HG03064 (cell line): ENCODE results near the gene ITPR3.

Source experiments
- ATAC-seq: cut with Tn5 transposase; IDR thresholded peaks from one replicate; pipeline ENCODE4 v1.9.1; 2021; ENCODE audit warnings: low read depth; ENCODE audit not compliant: unreplicated experiment

ITPR3 gene

DNA sequence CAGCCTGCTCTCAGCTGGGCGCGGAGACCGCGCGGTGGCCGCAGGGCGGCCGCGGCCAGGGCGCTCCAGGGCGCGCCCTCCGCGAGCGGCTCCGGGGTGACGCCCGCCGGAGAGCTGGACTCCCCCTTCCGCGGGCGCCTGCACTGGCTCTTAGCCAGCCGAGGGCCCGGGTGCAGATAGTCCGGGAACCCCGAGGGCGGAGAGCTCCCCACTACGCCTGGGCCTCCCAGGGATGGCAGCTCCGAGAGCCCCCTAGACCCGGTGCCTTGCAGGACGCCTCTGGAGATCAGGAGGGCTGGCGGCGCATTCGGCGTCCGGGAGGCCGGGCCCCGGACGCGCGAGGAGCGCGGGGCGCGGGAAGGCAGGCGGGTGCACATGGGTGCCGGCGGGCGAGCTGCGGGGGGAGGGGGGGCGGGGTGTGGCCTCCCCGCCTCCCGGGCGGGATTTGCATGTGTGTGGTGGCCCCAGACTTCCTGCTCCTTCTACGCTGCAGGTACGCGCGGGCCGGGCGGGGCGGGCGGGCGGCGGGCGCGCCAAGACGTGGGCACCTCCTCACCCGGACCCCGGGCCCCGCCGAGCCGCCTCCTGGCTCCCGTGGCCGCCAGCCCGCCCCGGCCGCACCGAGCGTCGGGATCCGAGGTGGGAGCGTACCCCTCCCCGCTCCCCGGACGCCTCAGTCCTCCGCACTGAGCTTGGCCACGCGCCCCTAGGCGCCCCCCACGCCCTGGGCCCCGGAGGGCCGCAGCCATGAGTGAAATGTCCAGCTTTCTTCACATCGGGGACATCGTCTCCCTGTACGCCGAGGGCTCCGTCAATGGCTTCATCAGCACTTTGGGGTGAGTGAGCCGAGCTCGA, at the start of gene ITPR3:
ITPR3 (plus strand) TSS at position 467 of the 855 bp plus-strand sequence; CDS start at position 748, 281 bp downstream.
- ATAC-seq, result peak; percentile 69

GRCh38 chr6:33571637-33572316, 49.3 kb upstream of the ITPR3 start:
- ATAC-seq, result no peak

- ATAC-seq, result no peak
Observed at GRCh38 chr6:33575211-33575610, 45.9 kb upstream of the ITPR3 start.

GRCh38 chr6:33576668-33577067, 44.5 kb upstream of the ITPR3 start:
- ATAC-seq, result no peak

- ATAC-seq, result no peak
Observed at GRCh38 chr6:33577106-33577535, 44.0 kb upstream of the ITPR3 start.

GRCh38 chr6:33577718-33578117, 43.4 kb upstream of the ITPR3 start:
- ATAC-seq, result no peak

- ATAC-seq, result no peak
Observed at GRCh38 chr6:33578164-33578563, 43.0 kb upstream of the ITPR3 start.

GRCh38 chr6:33578588-33579011, 42.5 kb upstream of the ITPR3 start:
- ATAC-seq, result no peak

DNA sequence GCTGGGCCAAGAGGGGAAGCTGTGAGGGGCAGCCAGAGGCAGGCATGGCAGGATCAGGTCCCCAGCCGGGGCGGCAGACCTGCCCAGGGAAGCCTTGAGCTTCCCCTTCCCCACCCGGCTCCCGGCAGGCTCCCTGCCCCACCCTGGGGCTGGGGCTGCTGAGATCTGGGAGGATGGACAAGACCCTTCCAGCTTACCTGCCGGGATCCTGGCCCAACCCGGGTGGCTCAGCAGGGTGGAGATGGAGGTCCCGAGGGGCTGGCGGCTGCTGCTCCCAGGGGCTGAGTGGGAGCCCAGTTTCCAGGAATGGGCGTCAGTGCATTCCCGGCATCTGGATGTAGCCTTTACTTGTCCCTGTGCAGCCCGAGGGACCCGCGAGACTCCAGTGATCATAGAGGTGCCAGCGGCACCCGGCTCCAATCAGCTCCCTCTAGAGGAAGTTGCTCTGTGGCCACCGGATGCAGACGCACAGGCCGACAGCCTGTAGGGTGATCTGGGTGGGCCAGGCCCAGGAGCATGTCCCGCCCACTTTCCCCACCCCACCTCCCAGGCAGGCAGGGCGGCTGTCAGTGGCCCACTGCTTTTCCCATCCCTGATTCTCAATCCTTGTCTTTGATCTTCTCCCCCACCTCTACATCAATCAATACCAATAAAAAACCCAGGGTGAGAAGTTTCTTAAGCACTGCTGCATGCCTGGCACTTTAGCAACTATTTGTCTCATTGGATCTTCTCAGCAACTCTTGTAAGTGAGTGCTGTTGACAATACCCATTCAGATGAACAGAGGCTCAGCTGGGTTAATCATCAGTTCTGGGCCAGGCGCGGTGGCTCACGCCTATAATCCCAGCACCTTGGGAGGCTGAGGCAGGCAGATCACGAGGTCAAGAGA, 41.1 kb upstream of the ITPR3 start, which contains the start of gene BAK1:
BAK1 (minus strand) TSS at position 449 of the 887 bp plus-strand sequence. CDS start 2,672 bp downstream, outside the sequence.
- peak; percentile 81 for ATAC-seq

DNA sequence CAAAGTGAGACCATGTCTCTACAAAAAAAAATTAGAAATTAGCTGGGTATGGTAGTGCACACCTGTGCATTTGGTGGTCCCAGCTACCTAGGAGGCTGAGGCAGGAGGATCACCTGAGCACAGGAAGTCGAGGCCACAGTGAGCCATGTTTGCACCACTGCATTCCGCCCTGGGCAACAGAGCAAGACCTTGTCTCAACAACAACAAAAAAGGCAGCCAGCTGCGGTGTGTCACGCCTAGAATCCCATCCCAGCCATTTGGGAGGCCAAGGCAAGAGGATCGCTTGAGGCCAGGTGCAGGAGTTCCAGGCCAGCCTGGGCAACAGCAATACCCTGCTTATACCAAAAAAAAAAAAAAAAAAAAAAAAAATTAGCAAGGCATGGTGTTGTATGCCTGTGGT, 39.9 kb upstream of the ITPR3 start:
- no peak for ATAC-seq

DNA sequence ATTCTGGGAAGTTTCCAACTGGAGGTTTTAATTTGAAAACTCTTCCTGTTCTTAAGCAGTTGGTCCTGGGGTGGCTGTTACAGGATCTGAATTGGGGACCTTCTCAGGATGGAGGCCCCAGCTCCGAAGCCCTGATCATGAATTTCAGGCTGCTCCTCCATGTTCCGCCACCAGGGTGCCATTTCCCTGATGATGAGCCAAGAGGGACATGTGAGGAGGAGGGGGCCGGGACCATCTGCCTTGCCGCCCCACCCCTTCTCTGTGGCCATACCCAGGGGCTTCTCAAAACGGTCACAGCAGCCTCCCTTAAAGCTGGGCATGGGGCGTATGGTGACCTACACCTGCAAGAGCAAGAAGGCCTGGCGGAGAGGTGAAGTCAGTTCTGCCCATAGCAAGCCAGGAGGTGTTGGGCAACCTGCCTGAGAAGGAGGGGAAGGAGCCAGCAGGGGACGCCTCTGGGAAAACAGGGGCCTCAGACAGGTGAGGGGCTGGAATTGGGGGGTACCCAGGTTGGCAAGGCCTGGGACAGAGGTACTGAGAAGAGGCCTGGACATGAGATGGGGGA, 37.4 kb upstream of the ITPR3 start:
- no peak for ATAC-seq

GRCh38 chr6:33584700-33585402, 36.3 kb upstream of the ITPR3 start:
- no peak for ATAC-seq

DNA sequence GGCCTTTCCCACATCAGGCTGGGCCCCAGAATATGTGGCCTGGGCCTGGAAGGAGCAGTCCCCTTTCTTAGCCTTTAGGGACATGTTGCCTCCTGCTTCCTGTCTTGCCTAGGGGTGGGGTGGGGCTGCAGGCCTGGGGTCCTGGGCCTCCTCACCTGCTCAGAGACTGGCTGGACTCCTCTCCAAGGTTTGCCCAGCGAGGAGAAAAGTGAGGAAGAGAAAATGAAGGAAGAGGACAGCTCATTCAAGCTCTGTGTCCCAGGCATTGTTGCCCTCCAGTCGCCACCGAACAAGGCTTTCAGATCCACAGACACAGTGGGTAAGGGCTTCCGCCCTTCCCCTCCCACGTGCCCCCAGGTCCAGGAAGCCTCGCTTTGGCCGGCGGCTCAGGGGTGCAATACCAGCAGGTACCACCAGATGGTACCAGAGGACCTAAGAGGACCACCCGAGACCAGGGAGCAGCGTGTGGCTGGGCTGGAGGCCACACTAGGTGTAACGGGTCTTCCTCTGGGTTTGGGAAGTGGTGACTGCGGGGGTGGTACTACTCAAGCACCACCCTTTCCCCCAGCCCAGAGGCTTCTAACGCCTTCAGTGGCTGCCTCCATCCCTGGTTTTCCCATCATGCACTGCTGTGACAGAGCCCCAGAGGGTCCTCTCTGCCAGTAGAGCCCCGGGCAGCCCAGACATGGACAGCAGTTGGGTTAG, 35.6 kb upstream of the ITPR3 start:
- no peak for ATAC-seq

- ATAC-seq, result no peak
Observed at GRCh38 chr6:33586108-33586640, 34.9 kb upstream of the ITPR3 start.

DNA sequence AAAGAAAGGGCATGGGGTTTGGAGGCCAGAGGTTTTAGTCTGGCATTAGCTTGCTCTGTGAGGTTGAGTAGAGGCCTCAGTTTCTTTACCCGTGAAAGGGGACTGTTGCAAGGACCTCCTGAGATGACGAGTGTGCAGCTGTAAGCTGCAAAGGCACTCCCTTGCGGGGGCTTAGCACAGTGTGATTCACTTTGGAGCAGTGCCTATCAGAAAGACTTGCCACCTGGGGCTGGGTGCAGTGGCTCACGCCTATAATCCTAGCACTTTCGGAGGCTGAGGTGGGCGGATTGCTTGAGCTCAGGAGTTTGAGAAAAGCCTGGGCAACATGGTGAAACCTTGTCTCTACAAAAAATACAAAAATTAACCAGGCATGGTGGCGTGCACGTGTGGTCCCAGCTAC, 33.6 kb upstream of the ITPR3 start:
- ATAC-seq, result no peak

DNA sequence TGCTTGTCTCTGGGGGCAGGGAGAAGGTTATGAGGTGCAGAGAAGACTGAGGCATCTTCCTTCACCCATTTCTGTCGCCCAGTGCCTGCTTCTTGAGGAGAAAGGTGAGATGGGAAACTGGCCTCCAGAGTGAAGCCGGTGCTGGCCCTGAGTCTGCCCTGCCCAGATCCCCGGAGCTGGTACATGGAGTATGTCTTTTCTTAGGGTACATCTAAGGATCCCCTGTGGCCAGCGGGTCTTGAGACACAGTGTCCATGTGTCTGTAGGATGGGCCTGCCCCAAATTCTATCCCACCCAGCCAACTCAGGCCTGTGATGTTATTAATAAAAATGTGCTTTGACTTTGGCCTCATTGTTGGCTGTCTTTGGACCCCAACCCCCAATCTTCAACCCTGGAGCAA, 32.2 kb upstream of the ITPR3 start:
- no peak for ATAC-seq

DNA sequence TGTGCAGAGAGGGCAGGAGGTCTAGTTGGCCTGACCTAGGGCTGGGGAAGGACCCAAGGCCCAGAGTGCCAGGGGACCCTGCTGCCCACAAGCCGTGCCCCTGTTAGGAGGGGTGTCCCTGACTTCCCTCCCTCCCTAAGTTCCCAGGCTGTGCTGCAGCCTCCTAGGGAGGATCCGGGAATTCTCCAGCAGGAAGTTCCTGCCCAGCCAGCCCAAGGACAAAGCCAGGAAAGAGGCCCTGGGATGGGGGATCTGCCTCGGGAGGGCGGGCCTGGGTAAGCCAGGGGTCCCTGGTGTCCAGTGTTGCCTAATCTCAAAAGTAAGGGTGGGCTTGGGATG, 31.8 kb upstream of the ITPR3 start:
- ATAC-seq, result no peak

DNA sequence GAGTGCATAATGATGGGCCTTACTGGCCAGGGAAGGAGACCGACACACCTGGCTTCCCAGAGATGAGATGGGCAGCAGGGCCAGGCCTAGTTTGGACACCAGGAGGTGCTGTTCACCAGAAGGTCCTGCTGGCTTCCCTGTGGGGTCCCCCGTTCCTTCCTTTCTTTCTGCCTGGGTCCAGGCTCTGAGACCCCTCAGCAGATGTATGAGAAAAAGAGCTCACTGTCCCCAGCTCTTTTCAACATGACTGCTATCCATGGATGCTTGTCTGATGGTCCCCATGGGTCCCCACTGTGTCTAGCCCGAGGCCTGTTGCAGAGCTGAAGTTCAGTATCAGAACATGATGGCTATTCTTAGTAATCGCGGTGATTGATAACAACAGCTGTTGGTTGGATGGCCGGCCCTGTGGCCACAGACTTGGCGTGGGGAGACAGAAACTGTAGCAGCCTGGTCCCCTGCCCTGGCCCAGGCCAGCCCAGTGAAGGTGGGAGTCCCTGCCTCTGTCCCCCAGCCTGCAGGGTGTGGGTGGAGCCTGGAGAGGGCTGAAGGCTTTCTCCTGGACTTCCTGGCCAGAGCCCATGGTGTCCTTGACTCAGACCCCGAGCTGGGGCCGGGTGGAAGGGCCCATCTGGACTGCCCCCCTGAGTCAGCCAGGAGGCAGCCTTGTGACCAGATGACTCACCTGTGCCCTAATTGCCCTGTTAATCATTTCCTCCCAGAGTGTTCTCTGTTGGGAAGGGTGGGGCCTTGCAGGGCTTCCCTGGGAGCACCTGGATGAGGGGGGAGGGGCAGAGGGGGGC, 31.2 kb upstream of the ITPR3 start:
- ATAC-seq, result no peak
